HUDEP-2 (cell line): ENCODE data around the gene SYNGR1.
A peak's percentile ranks its signal among the peaks of the same experiment; 100 is the strongest.

Experiments used
- DNase-seq, 76 experiments: peaks; one replicate each; lab custom pipeline; 2025; ENCODE audit not compliant: unreplicated experiment in 76 of 76; lab: John Stamatoyannopoulos, UW

The SYNGR1 gene

DNA sequence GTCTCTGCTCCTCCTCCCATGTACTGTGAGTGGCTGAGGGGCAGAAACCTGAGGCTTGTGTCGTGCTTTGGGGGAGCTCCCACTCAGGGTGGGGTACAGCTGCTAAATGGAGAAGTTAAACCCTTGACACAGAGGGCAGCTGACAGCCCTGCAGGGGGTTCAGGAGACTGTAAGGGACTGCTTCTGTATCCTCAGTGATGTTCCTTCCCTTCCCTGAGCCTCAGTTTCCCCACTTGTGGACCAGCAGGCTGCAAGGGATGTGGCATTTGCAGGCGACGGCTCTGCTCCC is 15.6 kb downstream of the SYNGR1 start:
- peak in 3 of 76 experiments; percentile 31 to 53 (median 35) for DNase-seq

DNA sequence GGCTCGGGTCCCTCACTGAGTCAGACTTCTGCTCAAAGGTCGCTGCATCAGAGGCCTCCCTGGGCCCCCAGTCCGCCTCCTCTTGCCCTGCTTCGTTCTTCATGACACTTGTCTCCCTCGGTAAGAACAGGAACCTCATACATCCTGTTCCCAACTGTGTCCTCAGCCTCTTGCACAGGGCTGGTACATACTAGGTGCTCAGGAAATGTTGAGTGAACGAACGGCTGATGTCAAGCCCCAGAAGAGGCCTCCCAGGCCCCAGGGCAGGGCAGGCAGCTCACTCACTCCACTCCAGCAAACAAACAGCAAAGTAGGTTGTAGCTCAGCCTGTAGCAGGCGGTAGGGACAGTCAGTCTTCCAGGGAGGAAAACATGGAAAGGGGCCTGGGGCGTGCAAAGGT is 17.2 kb downstream of the SYNGR1 start:
- no peak for DNase-seq

DNA sequence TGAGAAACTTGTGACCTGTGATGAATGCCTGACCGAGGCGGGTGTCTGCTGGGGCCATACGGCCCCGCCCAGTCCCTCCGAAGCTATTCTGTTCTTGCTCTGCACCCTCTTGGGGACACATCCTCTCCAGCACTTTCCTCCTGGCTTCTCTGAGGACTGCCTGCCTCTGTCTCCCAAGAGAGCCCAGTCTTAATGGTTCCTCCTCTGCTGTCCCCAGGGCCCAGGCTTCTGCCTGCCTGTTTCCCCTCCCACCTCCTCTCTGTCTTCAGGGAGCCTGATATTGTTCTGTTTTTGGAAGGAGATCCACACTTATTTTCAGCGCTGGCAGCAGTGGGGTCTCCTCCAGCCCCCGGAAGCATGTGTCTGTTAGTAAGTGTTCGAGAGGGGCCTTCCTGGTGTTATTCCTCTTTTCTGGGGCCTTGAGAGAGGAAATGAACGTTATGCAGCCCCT is 18.7 kb downstream of the SYNGR1 start:
- peak in 39 of 76 experiments; percentile 15 to 57 (median 37) for DNase-seq

DNA sequence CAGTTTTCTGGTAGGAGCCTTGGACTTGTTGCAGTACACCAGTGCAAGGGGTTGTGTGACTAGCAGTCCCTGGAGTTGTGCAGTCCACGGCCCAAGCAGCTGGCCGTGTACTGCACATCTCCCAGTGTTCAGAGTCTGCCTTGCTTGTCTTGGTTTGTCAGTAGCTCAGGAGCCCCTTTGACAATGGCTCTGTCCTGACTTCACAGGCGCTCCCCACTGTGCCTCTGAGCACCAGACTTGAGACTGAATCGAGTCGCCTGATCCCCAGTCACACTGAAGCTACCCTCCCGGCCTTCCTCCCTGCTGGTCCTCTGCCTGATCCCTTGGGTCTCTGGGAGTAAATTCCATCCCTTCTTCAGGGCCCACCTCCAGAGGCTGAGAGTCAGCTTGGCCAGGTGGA is 19.4 kb downstream of the SYNGR1 start:
- no peak for DNase-seq

DNA sequence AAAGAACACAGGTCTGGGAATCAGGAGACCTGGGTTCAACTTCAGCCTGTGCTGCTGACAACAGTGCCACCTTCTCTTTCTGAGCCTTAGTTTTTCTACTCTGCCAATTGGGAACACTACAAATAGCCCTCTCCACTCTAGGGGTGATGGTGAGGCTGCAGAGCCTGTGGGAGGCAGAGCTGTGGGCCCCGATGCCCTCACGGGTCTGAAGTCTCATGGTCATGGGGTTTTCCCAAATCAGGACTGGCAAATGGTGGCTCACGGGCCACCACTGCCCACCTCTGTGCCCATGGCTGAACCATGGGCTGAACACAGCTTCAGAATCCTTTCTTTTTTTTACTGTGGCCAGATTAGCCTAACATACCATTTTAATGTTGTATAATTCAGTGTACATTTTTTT is 19.8 kb downstream of the SYNGR1 start:
- no peak for DNase-seq

DNA sequence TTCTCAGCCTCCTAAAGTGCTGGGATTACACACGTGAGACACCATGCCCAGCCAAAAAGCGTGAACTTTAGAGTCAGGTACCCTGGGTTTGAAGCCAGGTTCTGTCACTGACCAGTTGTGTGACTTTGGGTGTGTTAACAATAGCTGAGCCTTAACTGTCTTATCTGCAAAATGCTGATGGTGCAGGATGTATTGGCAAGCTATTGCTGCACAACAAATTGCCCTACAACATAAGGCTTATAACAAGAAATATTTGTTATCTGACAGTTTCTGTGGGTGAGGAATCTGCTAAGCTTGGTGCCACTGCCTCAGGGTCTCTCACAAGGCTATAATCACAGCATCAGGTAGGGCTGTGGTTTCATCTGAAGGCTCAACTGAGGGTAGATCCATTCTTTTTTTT is 21.9 kb downstream of the SYNGR1 start:
- no peak for DNase-seq

DNA sequence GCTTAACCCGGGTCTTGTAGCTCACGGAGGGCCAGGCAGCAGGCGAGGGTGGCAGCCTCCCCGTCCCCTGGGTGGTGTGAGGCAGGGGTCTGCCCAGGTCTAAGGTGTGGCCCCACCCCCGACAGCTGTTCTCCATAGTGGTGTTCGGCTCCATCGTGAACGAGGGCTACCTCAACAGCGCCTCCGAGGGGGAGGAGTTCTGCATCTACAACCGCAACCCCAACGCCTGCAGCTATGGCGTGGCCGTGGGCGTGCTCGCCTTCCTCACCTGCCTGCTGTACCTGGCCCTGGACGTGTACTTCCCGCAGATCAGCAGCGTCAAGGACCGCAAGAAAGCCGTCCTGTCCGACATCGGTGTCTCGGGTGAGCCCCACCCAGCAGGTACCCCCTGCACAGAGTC is 24.4 kb downstream of the SYNGR1 start:
- no peak for DNase-seq

DNA sequence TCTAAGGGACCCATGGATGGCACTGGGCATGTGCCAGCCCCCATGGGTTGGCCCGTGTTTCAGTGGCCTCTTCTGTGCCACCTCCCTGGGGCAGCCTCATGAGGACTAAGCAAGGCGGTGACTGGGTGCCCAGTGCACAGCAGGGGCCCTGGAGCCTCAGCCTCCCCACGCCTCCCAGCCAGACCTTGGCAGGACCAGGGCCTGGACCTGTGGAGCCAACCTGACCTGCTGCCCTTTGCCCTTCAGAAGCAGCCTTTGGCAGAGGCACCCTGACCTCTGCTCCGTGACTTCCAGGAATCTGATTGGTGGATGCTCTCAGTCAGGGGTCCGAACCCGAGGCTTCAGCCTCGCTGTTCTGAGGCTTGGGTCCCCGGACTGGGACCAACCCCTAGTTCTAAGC is 25.0 kb downstream of the SYNGR1 start:
- DNase-seq: no peak

DNA sequence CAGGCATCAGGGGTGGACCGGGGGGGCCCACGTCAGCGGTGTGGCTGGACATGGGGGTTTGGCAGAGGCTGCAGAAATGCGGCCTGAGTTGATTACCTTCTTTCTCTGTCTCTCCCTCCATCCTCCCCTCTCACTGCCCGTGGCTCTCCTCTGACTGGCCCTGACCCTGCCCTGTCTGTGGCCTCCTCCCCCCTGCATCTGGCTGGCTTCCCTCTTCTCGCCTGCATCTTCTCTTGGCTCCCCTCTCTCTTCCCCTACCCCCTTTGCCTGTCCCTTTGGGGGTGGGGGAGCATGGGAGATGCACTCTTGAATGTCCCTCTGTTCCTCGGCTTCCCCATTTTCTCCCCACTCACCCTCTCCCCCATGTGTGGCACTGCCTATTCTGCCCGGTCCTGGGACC is 25.9 kb downstream of the SYNGR1 start:
- no peak for DNase-seq

DNA sequence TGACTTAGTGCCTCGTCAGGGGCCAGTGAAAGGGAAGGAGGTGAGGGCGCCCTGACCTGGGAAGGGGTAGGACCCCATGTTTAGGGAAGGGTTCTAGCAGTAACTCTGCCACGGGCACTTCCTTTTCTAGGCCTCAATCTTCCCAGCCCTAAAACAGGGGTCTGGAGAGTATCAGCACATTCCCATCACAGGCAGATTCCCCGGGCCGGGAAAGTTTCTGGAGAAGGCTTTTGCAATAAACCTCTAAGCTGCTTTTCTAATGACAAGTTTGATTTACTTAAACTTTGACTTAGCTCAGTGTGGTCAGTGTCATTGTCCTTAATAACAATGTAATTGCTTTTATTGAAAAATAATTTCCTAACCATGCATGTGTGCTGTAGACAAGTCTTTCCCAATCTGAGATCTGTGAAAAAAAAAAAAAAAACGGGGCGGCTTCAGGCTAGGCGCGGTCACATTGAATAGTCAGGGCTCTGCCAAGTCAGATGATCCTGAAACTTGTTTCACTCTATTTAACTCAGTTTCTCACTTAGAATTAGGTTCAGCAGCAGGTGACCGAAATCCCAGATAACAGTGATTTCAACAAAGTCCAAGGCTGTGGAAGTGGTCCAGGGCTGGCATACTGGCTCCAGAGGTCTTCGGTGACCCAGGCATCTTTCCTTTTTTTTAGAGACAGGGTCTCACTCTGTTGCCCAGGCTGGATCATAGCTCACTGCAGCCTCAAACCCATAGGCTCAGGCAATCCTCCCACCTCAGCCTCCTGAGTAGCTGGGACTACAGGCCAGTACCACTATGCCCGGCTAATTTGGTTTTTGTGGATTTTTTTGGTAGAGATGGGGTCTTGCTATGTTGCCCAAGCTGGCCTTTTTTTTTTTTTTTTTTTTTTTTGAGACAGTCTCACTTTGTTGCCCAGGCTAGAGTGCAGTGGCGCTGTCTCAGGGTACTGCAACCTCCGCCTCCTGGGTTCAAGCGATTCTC is 30.3 kb downstream of the SYNGR1 start:
- peak in 10 of 76 experiments; percentile 15 to 44 (median 37) for DNase-seq

DNA sequence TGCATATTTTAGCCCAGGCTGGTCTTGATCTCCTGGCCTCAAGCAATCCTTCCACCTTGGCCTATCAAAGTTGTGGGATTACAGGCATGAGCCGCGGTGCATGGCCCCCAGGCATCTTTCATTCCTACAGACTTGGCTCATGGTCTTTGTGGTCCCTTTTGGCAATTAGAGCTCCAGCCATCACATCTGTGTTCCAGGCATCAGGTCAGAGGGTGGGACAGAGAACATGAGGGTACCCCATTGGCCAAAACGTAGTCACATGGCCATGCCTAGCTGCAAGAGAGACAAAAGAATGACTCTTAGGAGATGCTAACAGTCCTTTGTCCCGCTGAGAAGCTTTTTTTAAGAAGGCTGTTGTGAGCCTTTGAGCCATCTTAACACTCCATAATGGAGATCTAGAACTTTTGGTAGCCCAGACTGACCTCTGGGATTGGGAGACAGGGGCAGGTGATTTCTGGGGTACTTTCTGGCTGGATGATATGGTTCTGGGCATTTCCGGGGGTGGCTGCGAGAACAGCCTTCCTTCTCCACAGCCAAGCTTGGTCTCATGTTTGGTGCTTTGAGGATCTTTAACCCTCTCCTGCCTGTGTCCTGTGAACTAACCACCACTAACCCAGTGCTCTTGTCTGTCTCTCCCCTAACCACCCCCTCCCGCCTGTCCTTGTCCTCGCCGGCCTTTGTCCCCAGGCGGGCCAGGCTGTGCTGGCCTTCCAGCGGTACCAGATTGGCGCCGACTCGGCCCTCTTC is 31.4 kb downstream of the SYNGR1 start:
- DNase-seq: no peak

DNA sequence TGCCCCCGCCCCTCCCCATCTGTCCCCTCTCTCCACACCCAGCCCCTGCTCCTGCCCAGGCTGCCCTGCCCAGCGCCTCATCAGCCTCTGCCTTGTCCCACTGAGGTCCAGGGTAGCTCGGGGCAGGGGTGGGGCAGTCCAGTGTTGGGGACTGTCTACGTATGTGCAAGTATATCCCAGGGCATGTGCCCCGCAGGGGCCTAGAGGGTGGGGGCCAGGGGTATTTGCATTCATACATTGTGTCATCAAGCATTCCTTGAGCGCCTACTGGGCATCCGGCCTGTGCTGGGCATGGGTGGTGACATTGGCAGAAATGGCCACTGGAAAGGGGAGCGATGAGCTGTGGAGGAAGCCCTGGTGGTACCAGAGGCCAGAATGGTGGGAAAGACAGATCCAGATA is 32.1 kb downstream of the SYNGR1 start:
- DNase-seq: no peak

DNA sequence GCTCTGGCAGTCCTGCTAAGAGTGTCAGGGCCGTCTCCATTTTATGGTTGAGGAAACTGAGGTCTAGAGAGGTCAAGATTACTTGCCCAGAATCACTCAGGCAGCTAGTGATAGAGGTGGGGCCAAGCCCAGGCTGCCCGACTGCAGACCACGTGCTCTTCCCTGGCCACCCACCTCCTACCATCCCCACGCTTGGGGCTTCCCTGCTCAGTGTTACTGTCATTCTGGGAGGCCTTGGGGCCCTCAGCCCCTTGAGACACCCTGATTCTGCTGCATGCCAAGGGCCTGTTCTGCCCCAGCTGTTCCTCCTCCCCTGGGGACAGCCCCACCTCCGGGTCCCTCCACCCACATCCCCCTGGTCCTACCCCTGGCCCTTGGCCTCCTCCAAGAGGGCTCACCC is 32.6 kb downstream of the SYNGR1 start:
- no peak for DNase-seq

DNA sequence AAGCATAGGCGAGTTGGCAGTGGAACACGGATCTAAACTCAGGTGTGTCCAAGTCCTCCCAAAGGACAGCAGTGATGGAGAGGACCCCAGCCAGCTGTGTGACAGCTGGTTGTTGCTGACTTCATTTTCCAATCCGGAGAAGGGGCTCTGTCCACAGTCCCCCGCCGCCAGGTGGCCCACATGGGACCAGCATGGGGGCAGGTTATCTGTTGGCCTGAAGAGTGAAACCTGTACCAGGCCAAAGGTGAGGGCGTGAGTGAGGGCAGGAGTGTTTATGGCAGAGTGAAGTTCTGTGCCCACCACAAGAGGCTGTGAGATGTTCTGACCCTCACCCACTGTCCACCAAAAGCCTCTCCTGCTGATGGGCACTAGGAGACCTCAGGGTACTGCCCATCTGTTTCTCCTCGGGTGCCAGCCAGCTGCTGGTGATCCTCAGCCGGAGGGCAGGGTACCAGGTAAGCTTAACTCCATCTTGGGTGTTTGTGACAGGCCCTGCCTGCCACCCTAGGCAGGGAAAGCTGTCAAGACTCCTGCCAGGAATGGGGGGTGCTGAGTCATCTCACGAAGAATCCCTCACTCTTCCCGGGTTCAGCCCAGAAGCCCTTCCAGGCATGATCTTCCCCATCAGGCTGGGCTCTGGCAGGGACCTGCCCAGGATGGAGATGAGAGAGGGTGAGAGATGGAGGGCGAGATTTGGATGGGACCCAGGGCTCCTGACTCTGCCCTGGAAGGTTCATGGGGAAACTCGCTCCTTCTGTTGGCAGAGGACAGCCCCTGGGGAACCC is 34.2 kb downstream of the SYNGR1 start:
- DNase-seq: no peak

DNA sequence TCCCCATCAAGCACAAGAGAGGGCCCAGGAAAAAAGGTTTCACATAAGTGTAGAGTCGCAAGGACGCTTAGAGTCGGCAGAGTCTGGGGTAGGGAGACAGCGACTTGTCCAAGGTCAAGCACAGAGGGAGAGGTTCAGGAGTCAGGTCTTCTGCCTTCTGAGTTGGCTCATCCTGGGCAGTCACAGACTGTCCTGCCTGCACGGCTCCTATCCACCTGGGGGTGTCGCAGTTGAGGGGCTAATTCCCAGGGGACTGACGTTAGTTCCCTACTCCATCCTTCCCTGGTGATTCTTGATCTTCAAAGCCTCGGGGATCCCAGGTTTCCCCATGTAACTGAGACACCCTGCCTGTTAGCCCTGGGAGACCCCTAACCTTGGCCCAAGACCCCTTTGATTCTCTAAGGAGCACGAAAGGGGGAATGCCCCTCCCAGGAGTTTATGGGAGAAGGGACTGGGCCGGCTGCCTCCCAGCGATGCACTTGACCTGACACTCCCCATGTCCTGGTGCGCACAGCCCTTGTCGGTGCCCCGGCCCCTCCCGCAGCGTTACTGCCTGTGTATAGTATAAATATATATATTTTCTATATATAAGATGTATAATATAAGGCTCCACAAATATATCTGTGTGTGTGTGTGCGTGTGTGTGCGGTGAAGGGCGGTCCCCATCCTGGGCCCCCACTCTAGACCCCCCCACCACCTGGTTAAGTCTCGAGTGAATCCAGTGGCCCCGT is 35.1 kb downstream of the SYNGR1 start:
- no peak for DNase-seq

DNA sequence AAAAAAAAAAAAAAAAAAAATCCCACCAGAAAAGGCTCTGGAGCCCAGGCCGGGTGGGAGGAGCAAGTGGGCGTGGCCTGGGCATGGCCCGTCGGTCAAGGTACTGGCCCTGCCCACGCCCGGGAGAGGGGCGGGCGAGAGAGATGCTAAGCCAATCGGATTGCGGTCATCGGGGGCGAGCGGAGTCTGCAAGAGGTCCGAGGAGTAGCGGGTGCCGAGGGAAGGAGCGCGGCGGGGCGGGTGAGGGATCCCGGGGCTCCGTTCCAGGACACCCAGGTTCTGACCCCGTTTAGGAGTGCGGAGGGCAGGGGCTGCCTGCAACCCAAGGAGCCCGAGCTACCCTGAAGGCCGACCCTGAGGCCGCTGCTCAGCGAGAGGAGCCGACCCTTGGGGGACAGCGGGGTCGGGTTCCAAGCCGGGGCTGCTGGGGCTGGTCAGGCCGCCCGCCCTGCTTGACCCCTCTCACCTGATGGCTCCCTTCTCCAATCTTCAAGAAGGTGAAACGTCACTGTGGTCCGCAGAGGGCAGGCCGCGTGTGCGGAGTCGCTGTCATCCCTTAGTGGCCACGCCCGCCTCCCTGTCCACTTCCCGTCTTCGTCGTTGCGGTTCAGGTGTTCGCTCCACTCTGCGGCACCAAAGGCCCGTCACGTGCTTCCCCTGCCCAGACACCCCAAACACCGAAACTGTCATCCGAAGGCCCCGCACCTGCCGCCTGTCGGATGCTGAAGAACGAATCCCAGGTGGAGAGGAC is 38.6 kb downstream of the SYNGR1 start:
- peak in 51 of 76 experiments; percentile 9 to 73 (median 54) for DNase-seq

DNA sequence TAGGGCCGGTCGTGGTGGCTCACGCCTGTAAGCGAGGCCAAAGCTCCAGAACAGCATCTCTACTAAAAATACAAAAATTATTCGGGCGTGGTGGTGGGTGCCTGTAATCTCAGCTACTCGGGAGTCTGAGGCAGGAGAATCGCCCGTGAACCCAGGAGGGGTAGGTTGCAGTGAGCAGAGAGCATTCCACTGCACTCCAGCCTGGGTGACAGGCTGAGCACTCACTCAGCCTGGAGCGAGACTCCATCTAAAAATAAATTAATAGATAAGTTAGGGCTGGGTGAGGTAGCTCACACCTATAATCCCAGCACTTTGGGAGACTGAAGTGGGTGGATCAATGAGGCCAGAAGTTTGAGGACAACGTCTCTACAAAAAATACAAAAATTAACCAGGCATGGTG is 39.6 kb downstream of the SYNGR1 start:
- no peak for DNase-seq

DNA sequence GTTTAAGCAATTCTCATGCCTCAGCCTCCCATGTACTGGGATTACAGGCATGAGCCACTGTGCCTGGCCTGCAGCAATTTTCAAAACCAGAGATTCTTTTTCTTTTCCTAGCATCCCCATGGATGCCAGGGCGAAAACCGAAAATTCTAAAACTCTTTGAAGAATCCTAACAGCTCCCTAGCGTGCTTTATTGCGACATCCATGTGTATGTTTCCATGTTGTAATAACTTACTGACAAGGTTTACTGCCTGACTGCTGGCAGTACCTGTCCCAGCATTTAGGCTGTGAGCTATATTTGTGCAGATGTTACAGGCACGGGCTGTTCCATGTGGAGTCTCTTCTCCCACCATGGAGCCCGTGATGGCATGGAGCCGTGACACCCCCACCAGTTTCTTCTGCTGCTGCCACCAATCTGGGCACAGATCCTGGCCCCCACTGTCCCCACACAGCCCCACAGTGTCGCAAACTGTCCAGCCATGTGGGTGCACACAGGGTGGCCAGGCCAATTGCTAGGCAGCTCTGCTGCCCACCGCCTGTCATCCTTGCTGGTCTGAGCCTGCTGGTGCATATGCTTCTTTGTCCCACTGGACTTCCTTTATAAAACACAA is 42.7 kb downstream of the SYNGR1 start:
- DNase-seq: no peak
